ENCODE measurements around the gene NBPF4.
"Not testable (repeated sequence)": the region's sequence is repeated elsewhere in the genome, so short reads cannot be mapped to it uniquely, and the experiment has no call there.

NBPF4 gene

GRCh38 chr1:108214641-108215465 is 29.0 kb downstream of the NBPF4 start:
- DNase-seq (ENCODE audit: low spot score): not testable (repeated sequence)

GRCh38 chr1:108211014-108211413 is 32.9 kb downstream of the NBPF4 start:
- no peak for DNase-seq (ENCODE audit: low spot score)

GRCh38 chr1:108209456-108210108 is 34.3 kb downstream of the NBPF4 start:
- DNase-seq (ENCODE audit: low spot score): no peak

- DNase-seq (ENCODE audit: low spot score): no peak
These were observed 35.0 kb downstream of the NBPF4 start for GRCh38 chr1:108208724-108209446.

GRCh38 chr1:108203582-108203981 is 40.3 kb downstream of the NBPF4 start:
- not testable (repeated sequence) for DNase-seq (ENCODE audit: low spot score)

- no peak for DNase-seq (ENCODE audit: low spot score)
These were observed 42.2 kb downstream of the NBPF4 start for GRCh38 chr1:108201687-108202086.

GRCh38 chr1:108200687-108201051 is 43.2 kb downstream of the NBPF4 start:
- DNase-seq (ENCODE audit: low spot score): peak; percentile 53

GRCh38 chr1:108199781-108200686 is 43.8 kb downstream of the NBPF4 start, which contains the start of gene SLC25A24:
Gene SLC25A24, minus strand, starts transcription at chr1:108200343. Its CDS starts 205 bp downstream, at chr1:108200138.
- DNase-seq (ENCODE audit: low spot score): peak; percentile 54

- peak; percentile 6 for DNase-seq (ENCODE audit: low spot score)
These were observed 44.6 kb downstream of the NBPF4 start for GRCh38 chr1:108199201-108199691.

- no peak for DNase-seq (ENCODE audit: low spot score)
These were observed 49.8 kb downstream of the NBPF4 start for GRCh38 chr1:108194051-108194450.

GRCh38 chr1:108193333-108193732 is 50.5 kb downstream of the NBPF4 start:
- no peak for DNase-seq (ENCODE audit: low spot score)

GRCh38 chr1:108192581-108192980 is 51.3 kb downstream of the NBPF4 start:
- DNase-seq (ENCODE audit: low spot score): no peak

GRCh38 chr1:108190686-108191416 is 53.0 kb downstream of the NBPF4 start:
- no peak for DNase-seq (ENCODE audit: low spot score)

- no peak for DNase-seq (ENCODE audit: low spot score)
These were observed 53.8 kb downstream of the NBPF4 start for GRCh38 chr1:108190001-108190634.

GRCh38 chr1:108188801-108189200 is 55.1 kb downstream of the NBPF4 start:
- DNase-seq (ENCODE audit: low spot score): no peak

- DNase-seq (ENCODE audit: low spot score): no peak
These were observed 60.7 kb downstream of the NBPF4 start for GRCh38 chr1:108182959-108183700.

- DNase-seq (ENCODE audit: low spot score): no peak
These were observed 64.9 kb downstream of the NBPF4 start for GRCh38 chr1:108179018-108179417.
